ENCODE measurements around the gene C14orf93. TPM values are rescaled to one million over a fixed set of nuclear protein-coding genes. Genes with fewer than 3 reads are reported as not detected.
A peak's percentile ranks its signal among the peaks of the same experiment; 100 is the strongest.

The C14orf93 gene
- total RNA-seq, 1 experiment from 2014 or later, result 8.2 TPM

DNA sequence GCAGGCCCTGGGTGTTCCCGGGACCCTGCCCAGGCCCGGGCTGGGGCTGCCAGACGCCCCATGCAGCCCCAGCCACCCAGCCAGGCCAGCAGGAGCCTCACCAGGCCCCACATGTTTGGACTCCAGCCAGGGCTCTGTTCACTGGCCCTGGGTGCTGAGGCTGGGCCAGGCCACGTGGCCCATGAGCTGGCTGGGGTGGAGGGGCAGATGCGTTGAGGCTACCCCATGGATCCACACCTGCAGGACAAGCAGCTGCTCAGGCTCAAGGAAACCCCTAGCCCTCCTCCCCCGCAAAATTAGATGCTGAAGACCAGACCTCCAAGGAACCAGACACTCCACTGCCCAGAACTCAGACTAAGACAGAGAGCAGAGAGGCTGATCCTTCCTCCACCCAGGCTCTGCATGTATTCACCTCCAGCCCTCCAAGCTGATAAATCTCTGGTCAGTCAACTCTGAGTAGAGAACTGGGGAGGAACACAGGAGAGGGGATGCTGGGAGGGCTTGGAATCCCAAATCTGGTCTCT, 45.7 kb upstream of the C14orf93 start:
- H2BK12ac ChIP-seq (ENCODE audit: insufficient read length, low read depth, low read length), result no peak overlapping the region
- no peaks in the 10 kb centered on the region for H4K20me1 ChIP-seq (ENCODE audit: control insufficient read depth, insufficient read depth, insufficient read length)
- H3K9me3 Mint-ChIP-seq, result no peaks in the 10 kb centered on the region
- no peak overlapping the region for H2BK5ac ChIP-seq (ENCODE audit: insufficient read length, low read length)
- H2BK120ac ChIP-seq (ENCODE audit: low read depth, low read length, poor library complexity, severe bottlenecking), result no peak overlapping the region
- H3K56ac ChIP-seq (ENCODE audit: insufficient read length, low read depth, low read length), result no peak overlapping the region
- DNase-seq, result no peak
- H3K27ac Mint-ChIP-seq, result no peak overlapping the region; a peak in 1 of 7 replicates
- H3K4ac ChIP-seq (ENCODE audit: low read depth, low read length), result no peak overlapping the region
- peak overlapping the region; percentile 96 for H3K4me2 ChIP-seq (ENCODE audit: insufficient read depth, insufficient read length, low read length)
- H3K14ac ChIP-seq (ENCODE audit: insufficient read depth, low read length), result no peak overlapping the region
- no peak overlapping the region for H3K23ac ChIP-seq (ENCODE audit: insufficient read length, low read depth, low read length)
- no peak overlapping the region for H4K91ac ChIP-seq (ENCODE audit: insufficient read length, low read depth, low read length)
- no CpG with 5 or more reads among the region's 6 CpGs for WGBS (ENCODE audit: extremely low coverage, insufficient read length, low lambda C conversion rate)
- H3K23me2 ChIP-seq (ENCODE audit: insufficient read length, low read depth, low read length, poor library complexity, severe bottlenecking), result peaks cover 15% of the 10 kb centered on the region
- no peak overlapping the region for H2BK20ac ChIP-seq (ENCODE audit: low read depth, low read length, poor library complexity, severe bottlenecking)
- TF ChIP-seq, protein P1, sequence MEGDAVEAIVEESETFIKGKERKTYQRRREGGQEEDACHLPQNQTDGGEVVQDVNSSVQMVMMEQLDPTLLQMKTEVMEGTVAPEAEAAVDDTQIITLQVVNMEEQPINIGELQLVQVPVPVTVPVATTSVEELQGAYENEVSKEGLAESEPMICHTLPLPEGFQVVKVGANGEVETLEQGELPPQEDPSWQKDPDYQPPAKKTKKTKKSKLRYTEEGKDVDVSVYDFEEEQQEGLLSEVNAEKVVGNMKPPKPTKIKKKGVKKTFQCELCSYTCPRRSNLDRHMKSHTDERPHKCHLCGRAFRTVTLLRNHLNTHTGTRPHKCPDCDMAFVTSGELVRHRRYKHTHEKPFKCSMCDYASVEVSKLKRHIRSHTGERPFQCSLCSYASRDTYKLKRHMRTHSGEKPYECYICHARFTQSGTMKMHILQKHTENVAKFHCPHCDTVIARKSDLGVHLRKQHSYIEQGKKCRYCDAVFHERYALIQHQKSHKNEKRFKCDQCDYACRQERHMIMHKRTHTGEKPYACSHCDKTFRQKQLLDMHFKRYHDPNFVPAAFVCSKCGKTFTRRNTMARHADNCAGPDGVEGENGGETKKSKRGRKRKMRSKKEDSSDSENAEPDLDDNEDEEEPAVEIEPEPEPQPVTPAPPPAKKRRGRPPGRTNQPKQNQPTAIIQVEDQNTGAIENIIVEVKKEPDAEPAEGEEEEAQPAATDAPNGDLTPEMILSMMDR (conservative IDR thresholded peaks at IDR 0.05), result no peak
- H3K79me1 ChIP-seq (ENCODE audit: insufficient read depth, low read depth, low read length, poor library complexity, severe bottlenecking), result no peaks in the 10 kb centered on the region
- H4K5ac ChIP-seq (ENCODE audit: insufficient read length, low read depth, low read length), result no peak overlapping the region
- no peaks in the 10 kb centered on the region for H3K9me3 ChIP-seq (ENCODE audit: control insufficient read depth, low read depth, low read length)
- no peak overlapping the region for H2AFZ ChIP-seq (ENCODE audit: low read length)
- no peaks in the 10 kb centered on the region for H3K27me3 ChIP-seq (ENCODE audit: insufficient read depth, low read length)
- no peak overlapping the region for H3K27ac ChIP-seq (ENCODE audit: insufficient read length, low read depth, low read length)
- H3K36me3 Mint-ChIP-seq (ENCODE audit: insufficient read depth in 1 of 3, low read depth in 3 of 3), result peaks cover 8 to 41% (median 34%) of the 10 kb centered on the region in 3 experiments
- no peak overlapping the region for H3K9ac ChIP-seq (ENCODE audit: extremely low read depth, insufficient read length, low read length)
- no peak overlapping the region for H2AK5ac ChIP-seq (ENCODE audit: insufficient read length, low read length)
- no peak overlapping the region for H4K8ac ChIP-seq (replicated peaks; ENCODE audit: insufficient read length, low read depth, low read length)
- H3T11ph ChIP-seq (ENCODE audit: low read length), result no peak overlapping the region
- no peak overlapping the region for H3K18ac ChIP-seq (ENCODE audit: insufficient read length, low read depth, low read length)
- H2BK15ac ChIP-seq (ENCODE audit: low read depth, low read length), result no peak overlapping the region
- peaks cover 16 to 19% of the 10 kb centered on the region in 2 experiments for H3K4me1 Mint-ChIP-seq
- no peaks in the 10 kb centered on the region for H3K79me2 ChIP-seq (ENCODE audit: insufficient read depth, low read length)
- peak overlapping the region; percentile 64 to 84 for H3K4me3 Mint-ChIP-seq
- no peaks in the 10 kb centered on the region; the same call in 1 of the 2 replicates for H3K4me1 ChIP-seq (ENCODE audit: insufficient read depth, low read length)
- H3K27me3 Mint-ChIP-seq (ENCODE audit: low read depth), result peaks cover 8% of the 10 kb centered on the region

Measured in H9 (cell line).